ENCODE data around the gene NOP53.
"Not testable (repeated sequence)": the region's sequence is repeated elsewhere in the genome, so short reads cannot be mapped to it uniquely, and the experiment has no call there.

NOP53 gene

DNA sequence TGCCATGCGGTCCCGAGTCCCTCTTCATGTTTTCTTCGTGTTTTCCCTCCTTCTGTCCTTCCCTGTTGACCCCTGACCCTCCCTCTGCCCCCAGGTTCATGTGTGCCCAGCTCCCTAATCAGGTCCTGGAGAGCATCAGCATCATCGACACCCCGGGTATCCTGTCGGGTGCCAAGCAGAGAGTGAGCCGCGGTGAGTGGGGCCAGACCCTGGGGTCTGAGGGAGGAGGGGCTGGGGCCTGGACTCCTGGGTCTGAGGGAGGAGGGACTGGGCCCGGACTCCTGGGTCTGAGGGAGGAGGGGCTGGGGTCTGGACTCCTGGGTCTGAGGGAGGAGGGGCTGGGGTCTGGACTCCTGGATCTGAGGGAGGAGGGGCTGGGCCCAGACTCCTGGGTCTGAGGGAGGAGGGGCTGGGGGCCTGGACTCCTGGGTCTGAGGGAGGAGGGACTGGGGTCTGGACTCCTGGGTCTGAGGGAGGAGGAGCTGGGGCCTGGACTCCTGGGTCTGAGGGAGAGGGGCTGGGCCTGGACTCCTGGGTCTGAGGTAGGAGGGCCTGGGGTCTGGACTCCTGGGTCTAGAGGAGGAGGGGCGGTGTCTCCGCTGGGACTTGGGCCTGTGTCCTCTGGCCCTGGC lies 26.8 kb upstream of the NOP53 start:
- DNase-seq = not testable (repeated sequence)

DNA sequence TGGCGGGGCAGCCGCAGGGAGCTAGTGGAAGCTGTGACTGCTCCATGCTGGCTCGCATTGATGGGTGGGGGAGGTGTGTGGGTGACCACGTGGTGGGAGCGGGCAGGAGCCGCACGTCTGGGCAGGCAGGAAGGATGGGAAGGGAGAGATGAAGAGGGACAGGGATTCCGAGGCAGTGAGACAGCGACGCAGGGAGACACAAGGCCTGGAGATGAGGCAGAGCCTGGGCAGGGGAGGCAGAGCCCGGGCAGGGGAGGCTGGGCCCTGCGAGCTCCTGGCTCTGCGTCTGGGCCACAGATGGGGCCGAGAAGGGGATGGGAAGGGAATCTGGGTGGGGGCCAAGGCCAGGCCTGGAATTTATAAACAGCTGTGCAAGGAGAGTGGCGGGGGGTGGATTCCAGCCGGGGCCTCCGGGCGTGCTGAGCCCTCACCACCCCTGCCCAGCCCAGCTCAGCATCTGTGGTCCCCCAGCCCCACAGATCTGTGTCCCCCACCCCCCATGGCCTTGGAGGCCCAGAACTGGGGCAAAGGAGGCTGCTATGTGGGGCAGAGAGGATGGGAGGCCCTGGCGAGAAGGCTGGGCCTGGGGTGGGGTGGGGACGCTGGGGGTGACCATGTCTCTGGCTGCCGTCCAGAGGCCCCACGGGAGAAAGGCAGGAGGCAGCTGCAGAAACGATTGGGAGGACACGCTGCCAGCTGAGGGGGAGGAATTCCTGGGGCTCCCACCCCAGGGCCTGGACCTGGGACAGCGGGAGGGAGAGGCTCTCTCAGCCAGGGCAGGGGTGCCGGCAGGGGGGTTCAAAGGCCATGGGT lies 26.1 kb upstream of the NOP53 start:
- DNase-seq = no peak

DNA sequence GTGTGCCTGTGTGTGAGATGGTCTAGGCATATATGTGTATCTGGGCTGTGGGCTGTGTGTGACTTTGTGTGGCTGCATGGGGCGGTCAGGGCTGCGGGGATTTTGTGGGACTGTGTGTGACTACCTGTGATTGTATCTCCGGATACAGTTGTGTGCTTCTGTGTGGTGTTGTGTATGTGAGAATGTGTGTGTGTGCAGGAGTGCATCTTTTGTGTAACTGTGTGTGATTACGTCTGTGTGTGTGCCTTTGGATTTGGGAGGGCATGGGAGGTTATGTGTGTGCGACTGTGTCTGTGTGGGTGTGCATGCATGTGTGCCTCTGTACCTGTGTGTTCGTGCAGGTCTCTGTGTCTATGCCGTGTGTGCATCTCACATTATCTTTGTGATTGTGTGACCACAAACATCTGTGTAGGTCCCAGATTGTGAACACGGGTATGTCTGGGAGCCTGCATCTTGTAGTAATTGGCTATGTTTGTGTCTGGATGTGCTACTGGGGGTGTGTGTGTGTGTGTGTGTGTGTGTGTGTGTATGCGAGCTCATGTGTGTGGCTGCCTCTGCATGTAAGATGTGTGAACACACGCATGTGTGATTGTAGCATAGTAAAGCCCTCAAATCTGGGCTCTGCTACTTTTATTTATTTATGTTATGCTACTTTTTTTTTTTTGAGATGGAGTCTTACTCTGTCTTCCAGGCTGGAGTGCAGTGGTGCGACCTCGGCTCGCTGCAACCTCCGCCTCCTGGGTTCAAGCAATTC lies 24.5 kb upstream of the NOP53 start:
- no peak for DNase-seq

DNA sequence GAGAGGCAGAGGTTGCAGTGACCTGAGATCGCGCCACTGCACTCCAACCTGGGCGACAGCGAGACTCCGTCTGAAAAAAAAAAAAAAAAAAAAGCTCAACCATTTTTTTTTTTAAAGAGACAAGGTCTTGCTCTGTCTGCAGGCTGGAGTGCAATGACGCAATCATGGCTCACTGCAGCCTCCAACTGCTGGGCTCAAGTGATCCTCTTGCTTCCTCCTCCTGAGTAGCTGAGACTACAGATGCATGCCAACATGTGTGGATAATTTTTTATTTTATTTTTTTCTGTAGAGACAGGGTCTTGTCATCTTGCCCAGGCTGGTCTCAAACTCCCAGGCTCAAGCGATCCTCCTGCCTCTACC lies 21.8 kb upstream of the NOP53 start:
- DNase-seq = peak; percentile 55

DNA sequence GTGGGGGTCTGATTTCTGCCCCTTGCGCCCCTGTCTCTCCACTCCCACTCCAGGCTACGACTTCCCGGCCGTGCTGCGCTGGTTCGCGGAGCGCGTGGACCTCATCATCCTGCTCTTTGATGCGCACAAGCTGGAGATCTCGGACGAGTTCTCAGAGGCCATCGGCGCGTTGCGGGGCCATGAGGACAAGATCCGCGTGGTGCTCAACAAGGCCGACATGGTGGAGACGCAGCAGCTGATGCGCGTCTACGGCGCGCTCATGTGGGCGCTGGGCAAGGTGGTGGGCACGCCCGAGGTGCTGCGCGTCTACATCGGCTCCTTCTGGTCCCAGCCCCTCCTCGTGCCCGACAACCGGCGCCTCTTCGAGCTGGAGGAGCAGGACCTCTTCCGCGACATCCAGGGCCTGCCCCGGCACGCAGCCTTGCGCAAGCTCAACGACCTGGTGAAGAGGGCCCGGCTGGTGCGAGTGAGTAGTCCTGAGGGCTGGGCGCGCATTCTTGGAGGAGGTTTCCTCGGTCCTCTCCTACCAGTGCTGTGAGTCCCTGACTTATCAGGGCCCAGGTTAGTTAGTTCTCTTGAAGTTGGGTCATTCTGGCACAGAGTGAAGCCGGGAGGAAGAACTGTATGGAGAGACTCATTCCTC lies 19.5 kb upstream of the NOP53 start:
- DNase-seq = no peak

DNA sequence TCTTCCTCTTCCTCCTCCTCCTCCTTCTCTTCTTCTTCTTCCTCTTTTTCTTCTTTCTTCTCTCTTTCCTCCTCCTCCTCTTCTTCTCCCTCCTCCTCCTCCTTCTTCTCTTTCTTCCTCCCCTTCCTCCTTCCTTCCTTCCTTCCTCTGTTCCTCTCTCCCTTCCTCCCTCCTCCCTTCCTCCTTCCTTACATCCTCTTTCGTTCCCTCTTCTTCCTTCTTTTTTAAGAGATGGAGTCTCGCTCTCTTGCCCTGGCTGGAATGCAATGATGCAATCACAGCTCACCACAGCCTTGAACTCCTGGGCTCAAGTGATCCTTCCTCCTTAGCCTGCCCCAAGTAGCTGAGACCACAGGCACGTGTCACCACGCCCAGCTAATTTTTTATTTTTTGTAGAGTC lies 18.9 kb upstream of the NOP53 start:
- DNase-seq = no peak

DNA sequence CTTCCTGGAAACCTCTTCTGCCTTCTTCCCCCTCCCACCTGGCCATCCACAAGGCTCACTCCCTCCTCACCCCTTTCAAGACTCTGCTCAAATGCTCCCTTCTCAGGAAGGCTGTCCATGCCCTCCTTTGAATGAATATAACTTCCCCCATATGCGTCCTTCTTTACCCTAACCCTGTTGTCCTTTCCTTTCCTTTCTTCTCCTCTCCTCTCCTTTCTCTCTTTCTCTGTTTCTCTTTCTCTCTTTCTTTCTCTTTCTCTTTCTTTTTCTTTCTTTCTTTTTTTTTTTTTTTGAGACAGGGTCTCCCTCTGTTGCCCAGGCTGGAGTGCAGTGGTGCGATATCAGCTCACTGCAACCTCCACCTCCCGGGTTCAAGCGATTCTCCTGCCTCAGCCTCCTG lies 17.1 kb upstream of the NOP53 start:
- not testable (repeated sequence) for DNase-seq

DNA sequence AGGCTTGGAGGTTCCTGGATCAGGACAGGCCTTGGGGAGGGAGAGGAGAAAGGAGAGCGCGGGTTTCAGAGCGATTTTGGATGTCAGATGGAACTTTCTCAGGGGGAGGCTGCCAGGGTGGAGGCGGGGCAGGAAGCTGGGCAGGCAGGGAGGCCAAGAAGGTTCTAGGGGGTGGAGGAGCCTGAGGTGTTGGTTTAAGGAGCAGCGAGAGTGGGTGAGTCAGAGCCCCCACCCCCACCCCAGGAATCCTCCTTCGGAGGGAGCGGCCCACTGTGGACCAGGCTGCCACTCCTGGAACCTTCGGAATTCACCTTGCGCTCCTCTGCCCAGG lies 15.9 kb upstream of the NOP53 start:
- DNase-seq = peak; percentile 47

DNA sequence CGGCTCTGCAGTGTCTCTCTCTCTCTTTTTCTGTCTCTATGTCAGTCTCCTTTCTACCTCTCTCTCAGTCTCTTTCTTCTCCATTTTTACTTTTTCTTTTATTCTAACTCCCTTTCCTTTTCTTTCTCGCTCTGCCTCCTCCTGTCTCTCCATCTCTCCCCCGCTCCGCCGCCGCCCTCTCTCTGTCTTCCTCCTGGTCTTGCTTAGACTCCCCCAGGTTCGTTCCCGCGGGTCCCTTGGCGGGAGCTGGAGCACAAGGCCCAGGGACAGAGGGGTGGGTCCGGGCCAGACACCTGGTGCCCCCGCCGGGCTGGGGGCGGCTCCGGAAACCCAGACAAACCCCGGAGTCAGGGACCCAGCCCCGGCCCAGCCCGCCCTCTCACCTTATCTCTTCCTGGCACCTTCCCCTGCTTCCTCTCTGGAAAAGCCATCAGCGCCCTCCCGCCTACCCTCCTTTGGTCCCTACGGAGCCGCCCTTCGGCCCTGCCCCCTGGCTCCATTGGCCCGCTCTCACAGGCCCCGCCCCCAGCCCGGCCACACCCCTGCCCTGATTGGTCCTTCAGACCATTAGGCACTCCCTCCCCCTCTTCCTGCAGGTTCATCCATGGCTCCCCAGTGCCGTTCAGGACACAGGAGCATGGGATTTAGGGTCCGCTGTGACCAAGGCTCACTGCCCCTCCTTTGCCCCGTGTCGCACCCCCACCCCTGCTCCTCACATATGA lies 15.4 kb upstream of the NOP53 start:
- DNase-seq = peak; percentile 87

DNA sequence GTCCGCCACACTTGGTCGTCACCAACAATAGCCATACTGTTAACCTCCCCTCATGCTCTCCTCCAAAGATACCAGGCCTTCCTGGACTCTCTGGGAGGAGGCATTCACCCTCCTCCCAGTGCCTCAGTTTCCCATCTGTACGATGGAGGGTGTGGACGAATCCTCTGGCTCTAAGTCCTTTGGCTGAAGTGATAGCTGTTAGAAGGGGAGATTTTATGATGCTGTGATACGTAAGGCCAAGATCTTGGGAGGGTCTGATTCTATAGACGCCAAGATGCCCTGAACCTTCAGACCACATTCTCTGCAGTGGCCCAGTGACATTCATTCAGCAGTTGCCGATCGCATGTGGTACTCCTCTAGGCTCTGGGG lies 14.8 kb upstream of the NOP53 start:
- no peak for DNase-seq

DNA sequence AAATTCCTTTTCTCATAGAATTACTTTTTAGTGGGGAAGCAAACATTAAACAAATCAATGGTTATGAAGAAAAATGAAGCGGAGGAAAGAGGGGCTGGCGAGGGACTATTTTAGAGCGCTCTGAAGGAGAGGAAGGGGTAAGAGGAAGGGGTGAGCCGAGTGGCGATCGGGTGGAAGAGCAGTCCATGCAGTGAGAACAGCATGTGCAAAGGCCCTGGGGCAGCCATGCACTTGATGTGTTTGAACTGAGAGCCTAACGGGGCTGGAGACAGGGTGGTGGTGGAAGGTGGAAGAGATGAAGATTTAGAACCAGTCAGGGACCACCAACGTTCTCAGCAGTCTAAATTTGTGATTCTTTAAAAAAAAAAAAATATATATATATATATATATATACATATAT lies 14.4 kb upstream of the NOP53 start:
- DNase-seq = no peak

DNA sequence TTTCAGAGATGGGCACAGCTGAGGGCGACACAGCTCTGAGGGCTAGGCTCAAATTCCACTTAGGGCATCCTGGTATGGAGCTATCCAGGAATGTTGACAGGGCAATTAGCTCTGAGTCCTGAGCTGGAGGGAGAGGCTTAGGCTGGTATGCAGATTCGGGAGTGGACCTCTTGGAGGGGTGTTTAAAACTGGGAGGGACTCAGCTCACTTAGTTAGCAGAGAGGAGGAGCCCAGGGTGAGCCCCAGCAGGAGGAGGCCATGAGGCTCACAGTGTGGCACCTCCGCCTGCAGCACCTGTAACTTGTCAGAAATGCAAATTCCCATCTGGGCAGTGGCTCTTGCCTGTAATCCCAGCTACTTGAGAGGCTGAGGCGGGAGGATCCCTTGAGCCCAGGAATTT lies 10.2 kb upstream of the NOP53 start:
- no peak for DNase-seq

DNA sequence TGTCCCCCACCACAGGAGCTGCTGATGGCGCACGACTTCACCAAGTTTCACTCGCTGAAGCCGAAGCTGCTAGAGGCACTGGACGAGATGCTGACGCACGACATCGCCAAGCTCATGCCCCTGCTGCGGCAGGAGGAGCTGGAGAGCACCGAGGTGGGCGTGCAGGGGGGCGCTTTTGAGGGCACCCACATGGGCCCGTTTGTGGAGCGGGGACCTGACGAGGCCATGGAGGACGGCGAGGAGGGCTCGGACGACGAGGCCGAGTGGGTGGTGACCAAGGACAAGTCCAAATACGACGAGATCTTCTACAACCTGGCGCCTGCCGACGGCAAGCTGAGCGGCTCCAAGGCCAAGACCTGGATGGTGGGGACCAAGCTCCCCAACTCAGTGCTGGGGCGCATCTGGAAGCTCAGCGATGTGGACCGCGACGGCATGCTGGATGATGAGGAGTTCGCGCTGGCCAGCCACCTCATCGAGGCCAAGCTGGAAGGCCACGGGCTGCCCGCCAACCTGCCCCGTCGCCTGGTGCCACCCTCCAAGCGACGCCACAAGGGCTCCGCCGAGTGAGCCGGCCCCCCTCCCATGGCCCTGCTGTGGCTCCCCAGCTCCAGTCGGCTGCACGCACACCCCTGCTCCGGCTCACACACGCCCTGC lies 4.4 kb upstream of the NOP53 start:
- DNase-seq = no peak

DNA sequence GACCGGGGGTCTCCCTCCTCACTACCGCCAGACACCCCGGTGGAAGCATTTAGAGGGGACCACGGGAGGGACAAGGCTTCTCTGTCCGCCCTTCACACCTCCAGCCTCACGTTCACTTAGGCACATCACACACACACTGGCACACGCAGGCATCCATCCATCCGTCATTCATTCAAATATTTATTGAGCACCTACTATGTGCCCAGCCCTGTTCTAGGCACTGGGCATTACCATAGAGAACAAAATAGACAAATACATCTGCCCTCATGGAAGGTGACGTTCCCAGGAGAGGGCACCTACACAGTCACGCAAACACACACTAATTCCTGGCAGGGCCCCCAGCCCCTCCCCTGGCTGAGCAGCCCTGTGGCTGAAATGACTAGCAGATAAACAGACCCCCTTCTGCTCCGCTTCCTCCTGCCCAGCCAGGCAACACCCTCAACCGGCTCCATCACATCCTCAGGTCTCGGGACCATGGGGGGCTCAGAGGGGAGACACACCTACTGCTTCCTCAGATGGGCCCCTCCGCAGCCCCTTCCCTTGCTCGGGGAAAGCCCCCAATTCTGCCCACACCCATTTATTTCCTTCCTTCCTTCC lies 3.7 kb upstream of the NOP53 start:
- DNase-seq = no peak

DNA sequence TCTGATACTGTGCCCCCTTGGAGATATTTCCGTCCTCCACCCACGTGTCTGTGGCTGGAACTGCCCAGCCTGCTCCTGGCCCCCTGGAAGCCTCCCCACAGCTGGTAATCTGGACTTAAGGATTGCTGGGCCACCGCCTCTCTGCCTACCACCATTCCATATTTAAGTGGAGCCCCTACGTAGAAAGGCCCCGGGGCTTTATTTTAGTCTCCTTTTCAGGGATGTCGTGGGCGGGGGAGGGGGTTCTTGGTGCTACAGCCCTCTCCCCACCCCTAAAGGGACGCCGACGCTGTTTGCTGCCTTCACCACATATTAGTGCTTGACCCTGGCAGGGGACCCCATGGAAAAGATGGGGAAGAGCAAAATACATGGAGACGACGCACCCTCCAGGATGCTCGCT lies 2.7 kb upstream of the NOP53 start:
- no peak for DNase-seq

DNA sequence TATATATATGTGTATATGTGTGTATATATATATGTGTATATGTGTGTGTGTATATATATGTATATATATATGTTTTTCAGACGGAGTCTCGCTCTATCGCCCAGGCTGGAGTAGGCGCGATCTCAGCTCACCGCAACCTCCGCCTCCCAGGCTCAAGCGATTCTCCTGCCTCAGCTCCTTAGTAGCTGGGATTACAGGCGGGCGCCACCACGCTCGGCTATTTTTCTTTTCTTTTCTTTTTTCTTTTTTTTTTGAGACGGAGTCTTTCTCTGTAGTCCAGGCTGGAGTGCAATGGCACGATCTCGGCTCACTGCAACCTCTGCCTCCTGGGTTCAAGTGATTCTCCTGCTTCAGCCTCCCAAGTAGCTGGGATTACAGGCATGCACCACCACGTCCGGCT lies 783 bp downstream of the NOP53 start:
- not testable (repeated sequence) for DNase-seq

DNA sequence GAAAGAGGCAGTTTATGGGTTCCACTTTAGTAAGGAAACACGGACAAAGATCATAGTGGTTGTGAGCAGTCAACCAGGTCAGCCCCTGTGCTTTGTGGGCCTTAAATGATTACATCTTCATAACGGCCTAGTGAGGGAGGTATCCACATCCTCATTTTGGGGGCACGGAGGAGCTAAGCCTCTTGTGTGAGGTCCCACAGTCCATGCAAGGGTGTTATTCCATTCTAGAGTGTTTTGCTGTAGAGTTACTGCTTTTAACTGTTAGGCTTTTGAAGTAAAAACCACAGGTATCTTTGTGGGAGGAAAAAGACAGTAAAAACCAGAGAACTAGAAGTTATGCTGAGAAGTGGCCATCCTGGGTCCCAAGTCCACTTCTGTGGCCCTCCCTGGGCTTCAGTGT lies 4.0 kb downstream of the NOP53 start:
- no peak for DNase-seq

DNA sequence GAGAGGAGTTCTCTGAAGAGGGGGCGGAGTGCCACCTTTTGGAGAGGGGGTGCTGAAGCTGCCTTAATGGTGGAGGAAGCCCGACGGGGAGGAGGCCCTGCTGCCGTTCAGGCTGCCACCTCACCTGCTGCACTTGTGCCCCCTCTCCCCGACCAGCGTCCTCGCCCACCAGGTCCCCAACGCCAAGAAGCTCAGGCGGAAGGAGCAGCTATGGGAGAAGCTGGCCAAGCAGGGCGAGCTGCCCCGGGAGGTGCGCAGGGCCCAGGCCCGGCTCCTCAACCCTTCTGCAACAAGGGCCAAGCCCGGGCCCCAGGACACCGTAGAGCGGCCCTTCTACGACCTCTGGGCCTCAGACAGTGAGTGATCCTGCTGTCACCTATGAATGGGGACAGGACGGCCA lies 5.4 kb downstream of the NOP53 start:
- DNase-seq = no peak

DNA sequence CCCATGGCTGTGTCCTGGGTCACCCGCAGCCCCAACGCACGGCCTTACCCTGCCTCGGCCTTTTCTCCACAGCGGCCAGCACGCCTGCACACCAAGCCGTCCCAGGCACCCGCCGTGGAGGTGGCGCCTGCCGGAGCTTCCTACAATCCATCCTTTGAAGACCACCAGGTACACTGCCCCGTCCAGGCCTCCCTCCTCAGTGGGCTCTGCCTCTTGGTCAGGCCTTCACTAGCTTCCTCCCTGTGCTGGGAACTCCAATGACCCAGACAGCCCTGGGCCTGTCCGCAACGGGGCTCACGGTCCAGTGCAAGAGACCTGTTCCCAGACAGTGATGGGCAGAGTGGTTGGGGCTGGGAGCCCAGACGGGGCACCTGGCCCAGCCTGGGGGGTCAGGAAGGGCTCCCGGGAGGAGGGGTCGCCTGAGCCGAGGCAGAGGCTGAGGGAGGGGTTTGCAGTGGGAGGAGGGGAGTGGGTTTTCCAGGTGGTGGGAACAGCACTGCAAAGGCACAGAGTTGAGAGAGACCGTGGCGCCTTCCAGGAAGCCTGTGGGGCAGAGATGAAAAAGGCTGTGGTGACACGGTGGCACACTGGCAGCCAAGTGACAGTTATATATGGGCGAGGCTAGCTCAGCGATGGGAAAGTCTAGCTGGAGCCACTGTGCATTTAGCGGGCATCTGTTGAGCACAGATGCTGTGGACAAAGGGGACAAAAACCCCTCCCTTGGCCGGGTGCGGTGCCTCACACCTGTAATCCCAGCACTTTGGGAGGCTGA lies 7.3 kb downstream of the NOP53 start:
- no peak for DNase-seq

DNA sequence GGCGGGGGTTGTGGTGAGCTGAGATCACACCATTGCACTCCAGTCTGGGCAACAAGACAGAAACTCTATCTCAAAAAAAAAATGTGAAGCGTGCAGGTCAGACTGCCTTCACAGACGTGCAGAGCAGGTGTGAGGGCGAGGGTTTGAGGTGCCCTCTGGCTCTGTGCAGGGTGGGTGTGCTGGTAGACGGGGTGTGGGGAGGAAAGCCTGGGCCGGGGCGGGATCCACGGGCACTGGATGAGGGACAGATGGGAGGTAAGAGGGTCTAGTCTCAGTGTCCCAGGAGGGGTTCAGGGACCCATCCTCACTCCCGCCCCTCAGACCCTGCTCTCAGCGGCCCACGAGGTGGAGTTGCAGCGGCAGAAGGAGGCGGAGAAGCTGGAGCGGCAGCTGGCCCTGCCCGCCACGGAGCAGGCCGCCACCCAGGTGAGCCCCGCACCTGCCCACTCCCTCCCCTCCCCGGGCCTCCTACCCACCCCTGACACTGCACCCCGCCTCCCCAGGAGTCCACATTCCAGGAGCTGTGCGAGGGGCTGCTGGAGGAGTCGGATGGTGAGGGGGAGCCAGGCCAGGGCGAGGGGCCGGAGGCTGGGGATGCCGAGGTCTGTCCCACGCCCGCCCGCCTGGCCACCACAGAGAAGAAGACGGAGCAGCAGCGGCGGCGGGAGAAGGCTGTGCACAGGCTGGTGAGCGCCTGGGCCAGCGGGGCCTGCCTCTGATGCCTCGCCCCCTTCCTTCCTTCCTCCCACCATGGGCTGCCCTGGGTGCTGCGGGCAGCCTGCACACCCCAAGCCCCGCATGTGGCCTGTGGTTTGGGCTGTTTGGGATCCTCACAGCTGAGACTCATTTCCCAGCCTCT lies 9.1 kb downstream of the NOP53 start:
- no peak for DNase-seq

Data from activated CD4-positive, alpha-beta T cell treated with anti-CD3 and anti-CD28 coated beads for 48 hours (primary cell).